ENCODE data around the gene TMC4.

DNA sequence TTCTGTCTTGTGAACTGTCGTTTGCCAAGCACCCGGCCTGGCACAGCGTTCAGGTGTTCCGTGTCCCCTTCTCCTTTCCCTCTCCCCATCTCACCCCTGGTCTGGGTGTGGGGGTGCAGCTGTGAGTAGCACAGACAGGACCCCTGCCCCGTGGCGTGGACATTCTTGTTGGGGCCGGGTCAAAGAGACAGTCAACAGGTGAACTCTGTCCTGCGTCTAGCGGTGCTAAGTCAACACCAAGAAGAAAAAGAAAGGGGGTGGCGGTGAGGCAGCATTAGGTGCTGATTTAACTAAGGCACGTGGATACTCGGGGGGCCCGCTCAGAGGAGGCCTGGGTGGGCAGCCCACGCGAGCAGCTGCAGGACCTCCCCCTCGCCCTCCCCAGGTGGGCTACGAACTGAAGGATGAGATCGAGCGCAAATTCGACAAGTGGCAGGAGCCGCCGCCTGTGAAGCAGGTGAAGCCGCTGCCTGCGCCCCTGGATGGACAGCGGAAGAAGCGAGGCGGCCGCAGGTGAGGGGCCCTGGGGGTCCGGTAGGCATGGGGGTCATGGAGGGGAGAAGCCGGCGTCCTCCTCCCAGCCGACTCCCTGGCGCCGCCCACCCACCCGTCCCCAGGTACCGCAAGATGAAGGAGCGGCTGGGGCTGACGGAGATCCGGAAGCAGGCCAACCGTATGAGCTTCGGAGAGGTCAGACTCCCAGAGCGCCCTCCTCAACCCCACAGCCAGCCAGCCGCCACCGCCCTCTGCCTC is 45.1 kb downstream of the TMC4 start:
- TF ChIP-seq, protein P1, sequence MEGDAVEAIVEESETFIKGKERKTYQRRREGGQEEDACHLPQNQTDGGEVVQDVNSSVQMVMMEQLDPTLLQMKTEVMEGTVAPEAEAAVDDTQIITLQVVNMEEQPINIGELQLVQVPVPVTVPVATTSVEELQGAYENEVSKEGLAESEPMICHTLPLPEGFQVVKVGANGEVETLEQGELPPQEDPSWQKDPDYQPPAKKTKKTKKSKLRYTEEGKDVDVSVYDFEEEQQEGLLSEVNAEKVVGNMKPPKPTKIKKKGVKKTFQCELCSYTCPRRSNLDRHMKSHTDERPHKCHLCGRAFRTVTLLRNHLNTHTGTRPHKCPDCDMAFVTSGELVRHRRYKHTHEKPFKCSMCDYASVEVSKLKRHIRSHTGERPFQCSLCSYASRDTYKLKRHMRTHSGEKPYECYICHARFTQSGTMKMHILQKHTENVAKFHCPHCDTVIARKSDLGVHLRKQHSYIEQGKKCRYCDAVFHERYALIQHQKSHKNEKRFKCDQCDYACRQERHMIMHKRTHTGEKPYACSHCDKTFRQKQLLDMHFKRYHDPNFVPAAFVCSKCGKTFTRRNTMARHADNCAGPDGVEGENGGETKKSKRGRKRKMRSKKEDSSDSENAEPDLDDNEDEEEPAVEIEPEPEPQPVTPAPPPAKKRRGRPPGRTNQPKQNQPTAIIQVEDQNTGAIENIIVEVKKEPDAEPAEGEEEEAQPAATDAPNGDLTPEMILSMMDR (IDR thresholded peaks at IDR 0.05; ENCODE audit: low read depth, low read length, missing input control) = no peak
- TF ChIP-seq YY1 (IDR thresholded peaks at IDR 0.05) (no peak), RXRA (IDR thresholded peaks at IDR 0.05) (no peak), EGR1 (IDR thresholded peaks at IDR 0.05; ENCODE audit: low read depth in 2 of 2) (no peak), FOXA2 (IDR thresholded peaks at IDR 0.05) (no peak), RAD21 (IDR thresholded peaks at IDR 0.05) (no peak), HNF4A (conservative IDR thresholded peaks at IDR 0.05) (no peak), TAF1 (conservative IDR thresholded peaks at IDR 0.05) (no peak), NR2F2 (IDR thresholded peaks at IDR 0.05) (no peak), SP1 (IDR thresholded peaks at IDR 0.05) (no peak), MAX (IDR thresholded peaks at IDR 0.05) (no peak)
- TF ChIP-seq, protein P2, sequence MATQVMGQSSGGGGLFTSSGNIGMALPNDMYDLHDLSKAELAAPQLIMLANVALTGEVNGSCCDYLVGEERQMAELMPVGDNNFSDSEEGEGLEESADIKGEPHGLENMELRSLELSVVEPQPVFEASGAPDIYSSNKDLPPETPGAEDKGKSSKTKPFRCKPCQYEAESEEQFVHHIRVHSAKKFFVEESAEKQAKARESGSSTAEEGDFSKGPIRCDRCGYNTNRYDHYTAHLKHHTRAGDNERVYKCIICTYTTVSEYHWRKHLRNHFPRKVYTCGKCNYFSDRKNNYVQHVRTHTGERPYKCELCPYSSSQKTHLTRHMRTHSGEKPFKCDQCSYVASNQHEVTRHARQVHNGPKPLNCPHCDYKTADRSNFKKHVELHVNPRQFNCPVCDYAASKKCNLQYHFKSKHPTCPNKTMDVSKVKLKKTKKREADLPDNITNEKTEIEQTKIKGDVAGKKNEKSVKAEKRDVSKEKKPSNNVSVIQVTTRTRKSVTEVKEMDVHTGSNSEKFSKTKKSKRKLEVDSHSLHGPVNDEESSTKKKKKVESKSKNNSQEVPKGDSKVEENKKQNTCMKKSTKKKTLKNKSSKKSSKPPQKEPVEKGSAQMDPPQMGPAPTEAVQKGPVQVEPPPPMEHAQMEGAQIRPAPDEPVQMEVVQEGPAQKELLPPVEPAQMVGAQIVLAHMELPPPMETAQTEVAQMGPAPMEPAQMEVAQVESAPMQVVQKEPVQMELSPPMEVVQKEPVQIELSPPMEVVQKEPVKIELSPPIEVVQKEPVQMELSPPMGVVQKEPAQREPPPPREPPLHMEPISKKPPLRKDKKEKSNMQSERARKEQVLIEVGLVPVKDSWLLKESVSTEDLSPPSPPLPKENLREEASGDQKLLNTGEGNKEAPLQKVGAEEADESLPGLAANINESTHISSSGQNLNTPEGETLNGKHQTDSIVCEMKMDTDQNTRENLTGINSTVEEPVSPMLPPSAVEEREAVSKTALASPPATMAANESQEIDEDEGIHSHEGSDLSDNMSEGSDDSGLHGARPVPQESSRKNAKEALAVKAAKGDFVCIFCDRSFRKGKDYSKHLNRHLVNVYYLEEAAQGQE (IDR thresholded peaks at IDR 0.05) = no peak
